Thyroid gland (tissue), 4 donors: Measurements from ENCODE around the gene COL8A1. TPM values are rescaled to one million over a fixed set of nuclear protein-coding genes. Genes with fewer than 3 reads are reported as not detected.

ENCODE experiments used
- DNase-seq, 2 donors: peaks; one replicate each; pipeline ENCODE4 v3.0.0-alpha.2; 2019
- H3K27ac ChIP-seq, 3 donors: fragments of 200-600 bp; sonication (generic); 1 replicate in 2 of 3; 2 replicates in 1 of 3; pipeline ENCODE4 v1.5.1; 2016 to 2019; ENCODE audit warnings: mild to moderate bottlenecking in 1 of 3, moderate library complexity in 1 of 3
- H3K27me3 ChIP-seq: fragments of 200-600 bp; sonication (generic); one replicate; pipeline ENCODE4 v1.5.1; 2019
- H3K36me3 ChIP-seq, 2 donors: fragments of 200-600 bp; sonication (generic); one replicate each; pipeline ENCODE4 v1.5.1; 2016 to 2019
- H3K4me1 ChIP-seq, 2 donors: fragments of 200-600 bp; sonication (generic); one replicate each; pipeline ENCODE4 v1.5.1; 2017 to 2019
- H3K4me3 ChIP-seq, 3 donors: fragments of 200-600 bp; sonication (generic); replicated peaks in 1 of 3; 1 replicate in 2 of 3; 2 replicates in 1 of 3; pipeline ENCODE4 v1.5.1; 2016; ENCODE audit warnings: mild to moderate bottlenecking in 1 of 3
- H3K9me3 ChIP-seq: fragments of 200-600 bp; sonication (generic); one replicate; pipeline ENCODE4 v1.5.1; 2017
- CTCF ChIP-seq, 6 experiments: fragments of 200-600 bp in 3 of 6; fragments of 450-650 bp in 3 of 6; sonication (generic) in 3 of 6; IDR thresholded peaks; one replicate each; pipeline ENCODE4 v1.5.1; 2016 to 2019; ENCODE audit warnings: antibody characterized with exemption in 6 of 6, mild to moderate bottlenecking in 2 of 6, inconsistent platforms in 1 of 6, moderate library complexity in 1 of 6
- POLR2A ChIP-seq, 2 donors: fragments of 450-650 bp; IDR thresholded peaks; one replicate each; pipeline ENCODE4 v1.6.1; 2017; ENCODE audit warnings: antibody characterized with exemption in 2 of 2, mild to moderate bottlenecking in 2 of 2, moderate library complexity in 1 of 2
- WGBS, 2 donors: methylation state at CpG; one replicate each; pipeline ENCODE4 v1.1.5; 2017; 5-methylcytosine and 5-hydroxymethylcytosine counted together
- intact Hi-C: fragments of 100-400 bp; cut with DNase I; formaldehyde crosslinking; loops from one replicate; pipeline ENCODE4 v1.15.1; 2023
- total RNA-seq, 4 donors: library from RNA; depleted of rRNA; stranded (reverse); fragments of >200 nt; gene quantifications; one replicate each; pipeline ENCODE4 v1.2.3, GENCODE V29; 2016

COL8A1 gene
- total RNA-seq, 4 donors from 2014 or later = 65.6 to 156 (median 95.6) TPM

GRCh38 chr3:99808163-99808794, 169.9 kb downstream of the COL8A1 start:
- DNase-seq = peak; percentile 44 to 47
- no peaks in the 10 kb centered on the region for H3K27me3 ChIP-seq
- WGBS, 2 donors = 49 to 52% methylated on average over 4 of the region's 4 CpGs
- TF ChIP-seq CTCF (IDR thresholded peaks at IDR 0.05) = peak; percentile 63 to 85 (median 68)
- no peak for TF ChIP-seq POLR2A (IDR thresholded peaks at IDR 0.05)
- no peak overlapping the region for H3K4me3 ChIP-seq
- no peaks in the 10 kb centered on the region for H3K4me1 ChIP-seq
- H3K36me3 ChIP-seq = no peaks in the 10 kb centered on the region
- no peak overlapping the region for H3K27ac ChIP-seq
- intact Hi-C loops = no loop called here
- H3K9me3 ChIP-seq = no peaks in the 10 kb centered on the region

DNA sequence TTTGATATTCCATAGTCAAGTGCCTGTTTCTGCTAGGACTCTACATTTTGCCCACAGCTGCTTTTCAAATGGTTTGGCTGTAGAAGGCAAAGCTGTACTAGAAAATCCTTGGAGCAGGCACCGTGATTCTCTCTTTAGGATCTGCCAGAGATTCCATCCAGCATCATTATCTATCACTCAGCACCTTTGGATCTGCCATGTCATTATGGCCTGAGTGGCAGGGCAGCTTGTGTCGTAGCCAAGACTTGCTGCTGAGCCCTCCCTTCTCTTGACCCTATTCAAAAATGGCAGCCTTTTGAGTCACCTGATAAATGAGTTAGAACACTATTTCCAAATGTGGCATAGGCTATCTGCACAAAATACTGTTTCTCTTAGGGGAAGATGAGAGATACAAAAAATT, 171.2 kb downstream of the COL8A1 start:
- Histone ChIP-seq H3K9me3 (no peaks in the 10 kb centered on the region), H3K27me3 (no peaks in the 10 kb centered on the region), H3K4me3 (no peak overlapping the region), H3K36me3 (no peaks in the 10 kb centered on the region), H3K4me1 (no peaks in the 10 kb centered on the region), H3K27ac (no peak overlapping the region)
- intact Hi-C loops = no loop called here
- DNase-seq = no peak
- TF ChIP-seq POLR2A (IDR thresholded peaks at IDR 0.05) = no peak
- WGBS, 2 donors = 82 to 95% methylated on average over 1 to 2 of the region's 2 CpGs

- H3K27me3 ChIP-seq = no peaks in the 10 kb centered on the region
- H3K27ac ChIP-seq = no peak overlapping the region
- no peaks in the 10 kb centered on the region for H3K36me3 ChIP-seq
- TF ChIP-seq POLR2A (IDR thresholded peaks at IDR 0.05) = no peak
- no peak for TF ChIP-seq CTCF (IDR thresholded peaks at IDR 0.05)
- no peaks in the 10 kb centered on the region for H3K4me1 ChIP-seq
- intact Hi-C loops = no loop called here
- WGBS, 2 donors = 97 to 100% methylated on average over 1 of the region's 1 CpG
- no peak for DNase-seq
- no peak overlapping the region for H3K4me3 ChIP-seq
- H3K9me3 ChIP-seq = no peaks in the 10 kb centered on the region
These were observed 172.0 kb downstream of the COL8A1 start for GRCh38 chr3:99810403-99810802.

GRCh38 chr3:99817047-99817436, 178.6 kb downstream of the COL8A1 start:
- 1 to 2% methylated on average over 14 to 15 of the region's 15 CpGs for WGBS, 2 donors
- Histone ChIP-seq H3K9me3 (no peaks in the 10 kb centered on the region), H3K36me3 (no peaks in the 10 kb centered on the region), H3K4me3 (peak overlapping the region; percentile 37 to 60 (median 53)), H3K27me3 (no peaks in the 10 kb centered on the region), H3K4me1 (peaks cover 0 to 10% of the 10 kb centered on the region in 2 donors), H3K27ac (peak overlapping the region in 1 of 3 donors; percentile 91)
- intact Hi-C loops = no loop called here
- DNase-seq = peak in 1 of 2 donors; percentile 12
- TF ChIP-seq CTCF (IDR thresholded peaks at IDR 0.05) (no peak), POLR2A (IDR thresholded peaks at IDR 0.05) (no peak)

- H3K27ac ChIP-seq = peak within 1 kb of the TSS; percentile 69 to 91 (median 79)
- H3K9me3 ChIP-seq = no peaks in the 10 kb centered on the region
- DNase-seq = peak; percentile 92
- H3K27me3 ChIP-seq = no peaks in the 10 kb centered on the region
- H3K4me1 ChIP-seq = peaks cover 0 to 10% of the 10 kb centered on the region in 2 donors
- 0 to 1% methylated on average over 29 to 60 of the region's 60 CpGs for WGBS, 2 donors
- H3K4me3 ChIP-seq = peak within 1 kb of the TSS; percentile 37 to 60 (median 53)
- TF ChIP-seq CTCF (IDR thresholded peaks at IDR 0.05) (peak in 4 of 6 experiments; percentile 23 to 32 (median 28)), POLR2A (IDR thresholded peaks at IDR 0.05) (peak in 1 of 2 donors; percentile 62)
- no peaks in the 10 kb centered on the region for H3K36me3 ChIP-seq
- intact Hi-C loops = no loop called here
These were observed 179.2 kb downstream of the COL8A1 start, which contains the start of gene CMSS1 for GRCh38 chr3:99817437-99818240. Gene CMSS1, plus strand, starts transcription at chr3:99817862.
